ENCODE measurements around the gene MTR.

DNA sequence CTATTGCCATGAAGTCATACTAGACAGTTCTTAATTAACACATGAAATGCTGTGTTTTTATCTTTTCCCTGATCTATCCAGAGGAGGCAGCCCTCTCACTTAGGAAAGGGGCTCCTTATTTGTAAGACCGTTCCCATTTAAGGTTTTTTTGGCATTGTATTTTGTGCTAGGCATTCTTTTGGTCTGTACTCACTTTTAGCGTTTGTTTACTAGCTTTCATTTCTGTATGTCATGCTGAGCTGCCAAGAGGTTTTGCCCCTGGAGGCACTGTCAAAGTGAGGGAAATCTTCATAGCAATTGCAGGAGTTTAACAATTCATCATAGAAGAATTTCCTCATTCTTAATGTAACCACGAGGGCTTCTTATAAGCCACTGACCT, 59.5 kb downstream of the MTR start:
- TF ChIP-seq, protein P1, sequence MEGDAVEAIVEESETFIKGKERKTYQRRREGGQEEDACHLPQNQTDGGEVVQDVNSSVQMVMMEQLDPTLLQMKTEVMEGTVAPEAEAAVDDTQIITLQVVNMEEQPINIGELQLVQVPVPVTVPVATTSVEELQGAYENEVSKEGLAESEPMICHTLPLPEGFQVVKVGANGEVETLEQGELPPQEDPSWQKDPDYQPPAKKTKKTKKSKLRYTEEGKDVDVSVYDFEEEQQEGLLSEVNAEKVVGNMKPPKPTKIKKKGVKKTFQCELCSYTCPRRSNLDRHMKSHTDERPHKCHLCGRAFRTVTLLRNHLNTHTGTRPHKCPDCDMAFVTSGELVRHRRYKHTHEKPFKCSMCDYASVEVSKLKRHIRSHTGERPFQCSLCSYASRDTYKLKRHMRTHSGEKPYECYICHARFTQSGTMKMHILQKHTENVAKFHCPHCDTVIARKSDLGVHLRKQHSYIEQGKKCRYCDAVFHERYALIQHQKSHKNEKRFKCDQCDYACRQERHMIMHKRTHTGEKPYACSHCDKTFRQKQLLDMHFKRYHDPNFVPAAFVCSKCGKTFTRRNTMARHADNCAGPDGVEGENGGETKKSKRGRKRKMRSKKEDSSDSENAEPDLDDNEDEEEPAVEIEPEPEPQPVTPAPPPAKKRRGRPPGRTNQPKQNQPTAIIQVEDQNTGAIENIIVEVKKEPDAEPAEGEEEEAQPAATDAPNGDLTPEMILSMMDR (conservative IDR thresholded peaks at IDR 0.05; ENCODE audit: low read depth, low read length) = no peak
- TF ChIP-seq EZH2 (IDR thresholded peaks at IDR 0.05; ENCODE audit: low read length, unreplicated experiment) = no peak
